Measurements from ENCODE around the gene GLDC.

DNA sequence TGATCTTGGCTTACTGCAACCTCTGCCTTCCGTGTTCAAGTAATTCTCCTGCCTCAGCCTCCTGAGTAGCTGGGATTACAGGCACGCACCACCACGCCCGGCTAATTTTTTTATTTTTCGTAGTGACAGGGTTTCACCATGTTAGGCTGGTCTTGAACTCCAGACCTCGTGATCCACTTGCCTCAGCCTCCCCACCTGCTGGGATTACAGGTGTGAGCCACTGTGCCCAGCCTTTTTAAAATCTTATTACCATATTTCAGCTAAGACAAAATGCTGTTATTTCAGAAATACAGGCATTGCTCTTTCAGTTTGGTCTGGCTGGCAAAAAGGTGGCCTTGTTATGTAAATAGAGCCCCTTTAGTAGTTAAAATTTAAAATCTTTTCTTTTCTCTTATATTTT lies 46.9 kb upstream of the GLDC start:
- TF ChIP-seq TEAD1 (CRISPR knock-in tag; IDR thresholded peaks at IDR 0.05) (no peak), CTCF (IDR thresholded peaks at IDR 0.05) (no peak), SP1 (CRISPR knock-in tag; conservative IDR thresholded peaks at IDR 0.05) (no peak; the same call in 1 of the 2 replicates), ZNF138 (CRISPR knock-in tag; conservative IDR thresholded peaks at IDR 0.05) (no peak), MYBL2 (CRISPR knock-in tag; IDR thresholded peaks at IDR 0.05) (no peak), ZNF263 (CRISPR knock-in tag; IDR thresholded peaks at IDR 0.05; ENCODE audit: low read depth) (no peak), KAT7 (CRISPR knock-in tag; IDR thresholded peaks at IDR 0.05; ENCODE audit: borderline replicate concordance) (no peak), CREB1 (CRISPR knock-in tag; IDR thresholded peaks at IDR 0.05) (no peak), TEAD4 (CRISPR knock-in tag; IDR thresholded peaks at IDR 0.05) (no peak), RELA (CRISPR knock-in tag; IDR thresholded peaks at IDR 0.05; ENCODE audit: borderline replicate concordance) (no peak), IRF1 (CRISPR knock-in tag; IDR thresholded peaks at IDR 0.05) (no peak), MXD4 (CRISPR knock-in tag; IDR thresholded peaks at IDR 0.05; ENCODE audit: borderline replicate concordance) (no peak), ZNF396 (CRISPR knock-in tag; IDR thresholded peaks at IDR 0.05; ENCODE audit: borderline replicate concordance) (no peak)
- TF ChIP-seq, protein P1, sequence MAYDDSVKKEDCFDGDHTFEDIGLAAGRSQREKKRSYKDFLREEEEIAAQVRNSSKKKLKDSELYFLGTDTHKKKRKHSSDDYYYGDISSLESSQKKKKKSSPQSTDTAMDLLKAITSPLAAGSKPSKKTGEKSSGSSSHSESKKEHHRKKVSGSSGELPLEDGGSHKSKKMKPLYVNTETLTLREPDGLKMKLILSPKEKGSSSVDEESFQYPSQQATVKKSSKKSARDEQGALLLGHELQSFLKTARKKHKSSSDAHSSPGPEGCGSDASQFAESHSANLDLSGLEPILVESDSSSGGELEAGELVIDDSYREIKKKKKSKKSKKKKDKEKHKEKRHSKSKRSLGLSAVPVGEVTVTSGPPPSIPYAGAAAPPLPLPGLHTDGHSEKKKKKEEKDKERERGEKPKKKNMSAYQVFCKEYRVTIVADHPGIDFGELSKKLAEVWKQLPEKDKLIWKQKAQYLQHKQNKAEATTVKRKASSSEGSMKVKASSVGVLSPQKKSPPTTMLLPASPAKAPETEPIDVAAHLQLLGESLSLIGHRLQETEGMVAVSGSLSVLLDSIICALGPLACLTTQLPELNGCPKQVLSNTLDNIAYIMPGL (CRISPR knock-in tag; IDR thresholded peaks at IDR 0.05): no peak

Data from WTC11 (cell line).